GM06990 (cell line): ENCODE data around the gene UBQLNL.

Source experiments
- DNase-seq: peaks from one replicate; pipeline ENCODE4 v3.0.0-alpha.2; 2011; ENCODE audit not compliant: insufficient read length; ENCODE audit errors: extremely low read depth
- H3K27me3 ChIP-seq: replicated peaks from 2 replicates; pipeline ENCODE4 v1.6.0; 2011; ENCODE audit warnings: low read length; ENCODE audit not compliant: control insufficient read depth, insufficient read depth
- H3K36me3 ChIP-seq: 2 replicates; pipeline ENCODE4 v1.5.1; 2011; ENCODE audit warnings: low read length; ENCODE audit not compliant: control insufficient read depth, insufficient read depth
- H3K4me3 ChIP-seq: replicated peaks from 2 replicates; pipeline ENCODE4 v1.5.1; 2011; ENCODE audit warnings: low read depth, mild to moderate bottlenecking, control low read depth, low read length
- TF ChIP-seq, protein P1 (sequence below): IDR thresholded peaks from 2 replicates; pipeline ENCODE4 v1.5.1; 2011; ENCODE audit warnings: low read length, control low read depth, mild to moderate bottlenecking, inconsistent platforms; ENCODE audit not compliant: insufficient read depth, poor library complexity, severe bottlenecking

The UBQLNL gene

GRCh38 chr11:5534046-5534445 lies 17.5 kb upstream of the UBQLNL start:
- no peak for DNase-seq
- Histone ChIP-seq H3K27me3 (no peaks in the 10 kb centered on the region), H3K4me3 (no peak overlapping the region), H3K36me3 (no peaks in the 10 kb centered on the region)
- TF ChIP-seq, protein P1, sequence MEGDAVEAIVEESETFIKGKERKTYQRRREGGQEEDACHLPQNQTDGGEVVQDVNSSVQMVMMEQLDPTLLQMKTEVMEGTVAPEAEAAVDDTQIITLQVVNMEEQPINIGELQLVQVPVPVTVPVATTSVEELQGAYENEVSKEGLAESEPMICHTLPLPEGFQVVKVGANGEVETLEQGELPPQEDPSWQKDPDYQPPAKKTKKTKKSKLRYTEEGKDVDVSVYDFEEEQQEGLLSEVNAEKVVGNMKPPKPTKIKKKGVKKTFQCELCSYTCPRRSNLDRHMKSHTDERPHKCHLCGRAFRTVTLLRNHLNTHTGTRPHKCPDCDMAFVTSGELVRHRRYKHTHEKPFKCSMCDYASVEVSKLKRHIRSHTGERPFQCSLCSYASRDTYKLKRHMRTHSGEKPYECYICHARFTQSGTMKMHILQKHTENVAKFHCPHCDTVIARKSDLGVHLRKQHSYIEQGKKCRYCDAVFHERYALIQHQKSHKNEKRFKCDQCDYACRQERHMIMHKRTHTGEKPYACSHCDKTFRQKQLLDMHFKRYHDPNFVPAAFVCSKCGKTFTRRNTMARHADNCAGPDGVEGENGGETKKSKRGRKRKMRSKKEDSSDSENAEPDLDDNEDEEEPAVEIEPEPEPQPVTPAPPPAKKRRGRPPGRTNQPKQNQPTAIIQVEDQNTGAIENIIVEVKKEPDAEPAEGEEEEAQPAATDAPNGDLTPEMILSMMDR = no peak

- Histone ChIP-seq H3K4me3 (no peak overlapping the region), H3K27me3 (peaks cover 2% of the 10 kb centered on the region; the same call in 1 of the 2 replicates), H3K36me3 (no peaks in the 10 kb centered on the region)
- DNase-seq = no peak
- TF ChIP-seq, protein P1 = no peak
These were observed 14.7 kb upstream of the UBQLNL start for GRCh38 chr11:5531053-5531831.

DNA sequence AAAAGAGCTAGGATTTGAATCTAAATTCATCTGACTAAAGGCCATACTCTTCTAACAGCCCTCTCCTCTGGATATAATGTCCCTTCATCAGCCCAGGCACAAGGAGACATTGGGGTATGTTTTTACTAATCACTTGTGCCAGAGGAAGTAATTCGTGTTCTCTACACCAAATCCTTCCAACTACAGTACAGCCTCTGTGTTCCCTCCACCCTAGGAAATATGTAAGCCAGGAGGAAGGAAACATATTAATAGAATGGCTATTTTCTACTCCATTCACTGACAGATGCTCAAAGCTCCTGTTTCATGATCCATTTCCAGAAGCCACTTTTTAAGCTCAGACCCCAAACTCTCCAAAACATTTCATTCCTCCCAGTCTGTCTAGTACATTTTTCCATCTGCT lies 12.0 kb upstream of the UBQLNL start:
- Histone ChIP-seq H3K27me3 (peaks cover 2% of the 10 kb centered on the region; the same call in 1 of the 2 replicates), H3K36me3 (no peaks in the 10 kb centered on the region), H3K4me3 (no peak overlapping the region)
- no peak for DNase-seq
- TF ChIP-seq, protein P1 = no peak

- no peak overlapping the region for H3K4me3 ChIP-seq
- TF ChIP-seq, protein P1 = no peak
- no peaks in the 10 kb centered on the region for H3K36me3 ChIP-seq
- DNase-seq = no peak
- H3K27me3 ChIP-seq = peaks cover 2% of the 10 kb centered on the region; the same call in 1 of the 2 replicates
These were observed 11.2 kb upstream of the UBQLNL start for GRCh38 chr11:5527716-5528115.

DNA sequence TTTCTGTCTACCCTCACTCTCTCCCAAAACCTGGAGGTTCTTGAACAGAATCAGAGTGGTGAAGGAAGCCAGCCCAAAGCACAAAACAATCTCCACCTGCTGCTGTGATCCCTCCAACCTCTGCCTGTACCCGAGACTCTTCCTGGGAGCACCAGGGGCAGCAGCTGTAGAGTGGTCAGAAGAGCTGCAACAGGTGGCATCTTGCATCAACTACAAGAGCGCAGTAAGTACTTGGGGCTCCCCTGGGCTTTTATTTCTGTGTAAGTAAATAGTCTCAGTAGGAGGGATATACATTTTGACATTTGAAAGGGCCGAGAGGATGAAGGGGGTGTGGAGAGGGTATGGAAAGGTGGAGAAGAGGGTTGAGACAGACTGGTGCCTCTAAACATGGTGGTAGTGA lies 8.3 kb upstream of the UBQLNL start:
- TF ChIP-seq, protein P1 = no peak
- Histone ChIP-seq H3K36me3 (no peaks in the 10 kb centered on the region), H3K27me3 (peaks cover 2% of the 10 kb centered on the region; the same call in 1 of the 2 replicates), H3K4me3 (no peak overlapping the region)
- DNase-seq = no peak
